Measurements from ENCODE around the gene FBXO42. TPM values are rescaled to one million over a fixed set of nuclear protein-coding genes. Genes with fewer than 3 reads are reported as not detected.

FBXO42 gene
- total RNA-seq, 4 donors from 2014 or later = 22.0 to 52.6 (median 35.3) TPM

GRCh38 chr1:16387201-16388188 is 35.2 kb upstream of the FBXO42 start:
- no peaks in the 10 kb centered on the region for H3K36me3 ChIP-seq
- no peaks in the 10 kb centered on the region for H3K9me3 ChIP-seq
- peaks cover 66 to 91% (median 86%) of the 10 kb centered on the region in 4 donors for H3K4me1 ChIP-seq
- H3K27me3 ChIP-seq = no peaks in the 10 kb centered on the region
- 37% methylated on average over 14 of the region's 14 CpGs for WGBS
- DNase-seq (ENCODE audit: extremely low spot score) = no peak
- peak overlapping the region; percentile 34 to 54 (median 46) for H3K4me3 ChIP-seq
- H3K27ac ChIP-seq (replicated peaks in 1 of 4) = peak overlapping the region; percentile 75 to 84 (median 78)
- TF ChIP-seq POLR2AphosphoS5 (IDR thresholded peaks at IDR 0.05) = no peak
- TF ChIP-seq CTCF (IDR thresholded peaks at IDR 0.05) = no peak
- TF ChIP-seq POLR2A (IDR thresholded peaks at IDR 0.05; ENCODE audit: low read depth) = no peak
- no peak for TF ChIP-seq EP300 (IDR thresholded peaks at IDR 0.05)
- intact Hi-C loops (cut with DNase I) = no loop called here

- intact Hi-C loops (cut with DNase I) = no loop called here
- Histone ChIP-seq H3K36me3 (no peaks in the 10 kb centered on the region), H3K27ac (replicated peaks in 1 of 4) (peak overlapping the region; percentile 75 to 84 (median 78)), H3K4me3 (peak overlapping the region; percentile 34 to 54 (median 46)), H3K4me1 (peaks cover 57 to 91% (median 80%) of the 10 kb centered on the region in 4 donors), H3K9me3 (no peaks in the 10 kb centered on the region), H3K27me3 (no peaks in the 10 kb centered on the region)
- no peak for DNase-seq (ENCODE audit: extremely low spot score)
- 45% methylated on average over 3 of the region's 5 CpGs for WGBS
- TF ChIP-seq CTCF (IDR thresholded peaks at IDR 0.05) = no peak
- peak; percentile 14 to 27 for TF ChIP-seq POLR2AphosphoS5 (IDR thresholded peaks at IDR 0.05)
Measured at GRCh38 chr1:16386454-16387113, 34.3 kb upstream of the FBXO42 start.

GRCh38 chr1:16385659-16386453 is 33.6 kb upstream of the FBXO42 start:
- no peak for TF ChIP-seq EP300 (IDR thresholded peaks at IDR 0.05)
- TF ChIP-seq POLR2AphosphoS5 (IDR thresholded peaks at IDR 0.05) = no peak
- no peak for TF ChIP-seq POLR2A (IDR thresholded peaks at IDR 0.05; ENCODE audit: low read depth)
- no peak for TF ChIP-seq CTCF (IDR thresholded peaks at IDR 0.05)
- H3K9me3 ChIP-seq = no peaks in the 10 kb centered on the region
- H3K27ac ChIP-seq (replicated peaks in 1 of 4) = peak overlapping the region; percentile 75 to 84 (median 78)
- H3K4me1 ChIP-seq = peaks cover 50 to 84% (median 75%) of the 10 kb centered on the region in 4 donors
- DNase-seq (ENCODE audit: extremely low spot score) = no peak
- H3K27me3 ChIP-seq = no peaks in the 10 kb centered on the region
- 87% methylated on average over 9 of the region's 9 CpGs for WGBS
- intact Hi-C loops (cut with DNase I) = no loop called here
- H3K36me3 ChIP-seq = no peaks in the 10 kb centered on the region
- H3K4me3 ChIP-seq = no peak overlapping the region

- H3K9me3 ChIP-seq = no peaks in the 10 kb centered on the region
- WGBS = 76% methylated on average over 5 of the region's 5 CpGs
- intact Hi-C loops (cut with DNase I) = no loop called here
- no peak overlapping the region for H3K27ac ChIP-seq (replicated peaks in 1 of 4)
- peaks cover 43 to 81% (median 69%) of the 10 kb centered on the region in 4 donors for H3K4me1 ChIP-seq
- TF ChIP-seq CTCF (IDR thresholded peaks at IDR 0.05) (no peak), POLR2AphosphoS5 (IDR thresholded peaks at IDR 0.05) (no peak), EP300 (IDR thresholded peaks at IDR 0.05) (no peak), POLR2A (IDR thresholded peaks at IDR 0.05; ENCODE audit: low read depth) (no peak)
- H3K27me3 ChIP-seq = no peaks in the 10 kb centered on the region
- H3K4me3 ChIP-seq = no peak overlapping the region
- no peaks in the 10 kb centered on the region for H3K36me3 ChIP-seq
- DNase-seq (ENCODE audit: extremely low spot score) = no peak
Measured at GRCh38 chr1:16383888-16384287, 31.6 kb upstream of the FBXO42 start.

Data from esophagus muscularis mucosa (tissue), 4 donors.